HG02981 (cell line): ENCODE results near the gene ST8SIA5.

ENCODE experiments used
- ATAC-seq: cut with Tn5 transposase; IDR thresholded peaks from one replicate; pipeline ENCODE4 v1.9.1; 2021; ENCODE audit warnings: mild to moderate bottlenecking, moderate library complexity; ENCODE audit not compliant: unreplicated experiment

Gene ST8SIA5

GRCh38 chr18:46675112-46675511 lies 81.7 kb downstream of the ST8SIA5 start:
- no peak for ATAC-seq

DNA sequence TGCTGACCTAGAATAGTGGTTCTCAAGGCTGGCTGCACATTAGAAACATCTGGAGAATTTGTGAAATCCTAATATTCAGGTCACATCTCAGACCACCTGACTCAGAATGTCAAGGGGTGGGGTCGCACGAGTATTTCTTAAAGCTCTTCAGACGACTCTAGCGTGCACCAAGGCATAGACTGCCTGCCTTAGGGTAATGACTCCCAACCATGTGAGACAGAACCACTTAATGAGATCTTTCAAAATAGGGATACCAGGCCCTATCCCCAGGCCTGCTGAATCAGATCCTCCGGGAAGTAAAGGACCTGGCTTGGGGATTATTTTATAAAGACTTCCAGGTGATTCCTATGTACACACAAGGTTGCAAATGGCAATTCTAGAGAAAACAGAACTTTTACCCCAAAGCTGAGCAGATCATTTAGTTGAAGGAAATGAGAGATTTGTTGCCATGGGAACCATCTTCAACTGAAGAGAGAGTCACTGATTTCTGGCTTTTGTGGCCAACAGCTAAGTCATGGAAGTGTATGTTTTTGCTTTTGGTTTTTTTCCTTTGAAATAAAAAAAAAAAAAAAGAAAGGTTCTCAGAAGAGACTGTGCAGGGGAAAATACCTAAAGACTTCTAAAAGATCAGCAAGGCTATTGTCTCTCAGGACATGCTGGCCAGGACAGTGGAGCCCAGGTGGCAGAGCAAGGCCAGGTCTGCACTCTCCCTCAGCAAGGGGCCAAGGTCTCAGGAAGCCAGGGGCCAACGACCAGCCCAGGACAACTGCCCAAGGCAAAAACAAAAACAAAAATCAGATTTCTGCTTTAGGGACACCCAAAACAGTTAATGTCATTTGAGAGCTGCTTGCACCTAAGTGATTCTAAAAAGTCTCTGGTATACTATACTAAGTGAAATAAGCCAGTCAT lies 84.5 kb downstream of the ST8SIA5 start:
- no peak for ATAC-seq

DNA sequence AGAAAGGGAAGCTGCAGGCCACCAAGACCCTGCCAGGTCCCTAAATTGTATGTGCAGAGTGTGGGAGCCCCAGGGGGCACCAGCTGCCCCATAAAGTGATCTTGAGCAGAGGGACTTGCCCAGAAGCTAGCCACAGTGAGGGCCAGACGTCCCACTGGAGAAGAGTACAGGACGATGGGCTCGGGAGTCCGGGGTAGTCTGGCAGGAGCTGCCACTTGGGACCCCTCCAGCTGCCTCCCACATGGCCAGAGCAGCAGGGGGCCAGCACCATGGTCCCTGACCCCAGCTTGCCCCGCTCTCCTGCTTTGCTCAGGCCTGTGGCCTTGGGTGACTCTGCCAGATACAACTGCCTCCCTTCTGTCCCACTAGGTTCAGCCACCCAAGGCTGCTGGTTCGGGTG lies 88.2 kb downstream of the ST8SIA5 start:
- no peak for ATAC-seq

DNA sequence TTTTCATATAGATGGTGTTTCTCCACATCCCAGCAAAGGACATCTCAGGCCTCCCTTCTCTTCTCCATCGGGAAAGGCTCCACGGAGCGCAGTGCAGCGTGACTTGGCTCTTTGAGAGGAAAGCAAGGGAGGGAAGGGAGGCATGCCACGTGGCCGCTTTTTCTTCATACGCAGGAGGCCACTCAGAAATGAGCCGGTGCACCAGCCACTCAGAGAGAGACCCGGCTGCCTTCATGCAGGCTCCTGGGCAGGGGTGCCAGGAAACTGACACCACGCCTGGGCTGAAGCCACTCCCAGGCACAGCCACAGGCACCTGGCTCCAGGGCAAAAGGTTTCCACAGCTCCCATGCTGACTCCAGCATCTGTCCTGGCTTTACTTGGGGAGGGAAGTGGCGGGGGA lies 88.7 kb downstream of the ST8SIA5 start:
- ATAC-seq = no peak

DNA sequence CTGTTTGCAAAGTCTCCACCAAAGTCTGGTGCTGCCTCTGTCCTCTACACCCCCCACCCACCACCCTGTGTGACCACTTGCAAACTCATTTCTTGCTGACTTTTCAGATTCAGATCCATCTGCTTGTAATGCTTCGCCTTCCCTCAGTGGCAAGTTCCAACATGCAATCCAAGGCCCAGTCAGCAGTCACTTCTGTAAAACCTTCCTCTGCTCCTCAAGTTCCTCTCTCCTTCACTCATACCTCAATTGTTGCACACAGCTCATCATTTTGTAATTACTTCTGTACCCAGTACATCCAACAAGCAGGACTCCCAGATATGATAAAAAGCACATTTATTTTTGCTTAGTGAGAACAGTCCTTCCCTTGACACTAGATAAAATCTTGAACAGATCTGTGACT lies 93.3 kb downstream of the ST8SIA5 start:
- no peak for ATAC-seq

- ATAC-seq = no peak
These were observed 95.7 kb downstream of the ST8SIA5 start for GRCh38 chr18:46660957-46661749.

DNA sequence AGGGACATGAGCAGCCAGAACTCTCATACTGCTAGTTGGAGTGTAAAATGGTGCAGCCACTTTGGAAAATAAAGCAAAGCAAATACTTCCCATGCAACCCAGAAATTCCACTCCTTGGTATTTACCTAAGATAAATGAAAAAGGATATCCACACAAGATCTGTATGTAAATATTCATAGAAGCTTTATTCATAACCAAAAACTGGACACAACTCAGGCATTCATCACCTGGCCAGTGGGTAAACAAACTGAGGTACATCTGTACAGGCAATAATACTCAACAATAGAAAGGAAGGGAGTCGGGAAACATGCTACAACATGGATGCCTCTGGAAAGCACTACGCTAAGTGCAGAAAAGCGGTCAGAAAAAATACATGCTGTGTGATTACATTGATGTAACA lies 97.4 kb downstream of the ST8SIA5 start:
- ATAC-seq = no peak

DNA sequence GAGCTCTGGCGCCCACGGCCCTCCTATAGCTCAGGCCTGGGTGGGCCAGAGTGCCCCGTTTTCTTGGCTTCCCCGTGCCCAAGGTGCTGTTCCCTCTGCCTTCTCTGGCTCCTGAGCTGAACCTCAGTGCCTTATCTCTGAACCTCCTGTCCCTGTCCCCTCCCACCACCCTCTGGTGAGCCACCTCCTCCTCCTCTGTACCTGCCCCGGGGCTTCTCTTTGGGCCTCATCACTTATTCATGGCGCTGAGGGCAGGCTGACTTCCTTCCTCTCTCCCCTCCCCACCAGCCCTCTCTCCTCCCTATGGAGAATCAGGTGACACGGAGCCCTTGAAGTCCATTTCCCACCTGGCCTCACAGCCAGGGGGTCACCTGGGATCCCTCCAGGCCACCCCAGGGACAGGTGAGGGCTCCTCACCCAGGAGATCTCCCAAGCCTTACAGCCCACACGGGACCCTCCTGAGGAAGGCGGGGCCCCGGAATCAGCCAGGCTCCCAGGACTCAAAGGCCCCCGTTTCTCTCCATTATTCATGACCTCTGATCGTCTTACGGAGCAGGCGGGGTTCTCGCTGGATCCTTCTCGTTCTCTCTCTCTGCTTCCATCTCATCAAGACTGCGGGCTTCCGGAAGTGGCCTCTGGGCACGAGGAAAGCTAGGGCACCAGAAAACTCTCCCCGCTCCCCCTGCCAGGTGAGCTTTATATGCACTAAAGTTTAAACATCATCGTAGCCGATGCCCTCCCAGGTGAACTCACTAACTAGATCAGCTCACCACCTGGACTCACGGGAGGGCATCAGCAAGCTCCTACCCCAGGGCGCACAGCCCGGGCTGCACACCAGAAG lies 99.5 kb downstream of the ST8SIA5 start, which contains the start of gene LOXHD1:
TSS of gene LOXHD1 (minus strand) at position 106 of the 841 bp plus-strand sequence. CDS start 187 bp downstream, outside the sequence.
- ATAC-seq = no peak

GRCh38 chr18:46656326-46657114 lies 100.3 kb downstream of the ST8SIA5 start:
- ATAC-seq = no peak

GRCh38 chr18:46652372-46652771 lies 104.5 kb downstream of the ST8SIA5 start:
- no peak for ATAC-seq

DNA sequence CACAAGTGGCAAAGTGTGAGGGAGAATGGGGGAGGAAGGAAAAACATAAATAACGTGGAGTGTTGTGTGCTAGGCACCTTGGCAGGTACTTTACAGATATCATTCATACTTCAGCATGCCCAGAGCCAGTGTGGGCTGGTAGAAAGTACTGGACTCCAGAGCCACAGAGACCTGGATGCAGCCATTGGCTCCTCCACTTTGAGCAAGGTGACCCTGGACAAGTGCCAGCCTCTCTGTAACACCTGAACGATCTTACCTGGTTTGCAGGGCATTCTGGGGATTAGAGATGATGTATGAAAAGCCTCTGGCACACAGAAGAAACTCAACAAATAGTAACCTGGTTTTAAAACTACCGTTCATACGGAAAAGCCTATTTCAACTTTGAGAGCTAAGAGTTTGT lies 106.2 kb downstream of the ST8SIA5 start:
- no peak for ATAC-seq

DNA sequence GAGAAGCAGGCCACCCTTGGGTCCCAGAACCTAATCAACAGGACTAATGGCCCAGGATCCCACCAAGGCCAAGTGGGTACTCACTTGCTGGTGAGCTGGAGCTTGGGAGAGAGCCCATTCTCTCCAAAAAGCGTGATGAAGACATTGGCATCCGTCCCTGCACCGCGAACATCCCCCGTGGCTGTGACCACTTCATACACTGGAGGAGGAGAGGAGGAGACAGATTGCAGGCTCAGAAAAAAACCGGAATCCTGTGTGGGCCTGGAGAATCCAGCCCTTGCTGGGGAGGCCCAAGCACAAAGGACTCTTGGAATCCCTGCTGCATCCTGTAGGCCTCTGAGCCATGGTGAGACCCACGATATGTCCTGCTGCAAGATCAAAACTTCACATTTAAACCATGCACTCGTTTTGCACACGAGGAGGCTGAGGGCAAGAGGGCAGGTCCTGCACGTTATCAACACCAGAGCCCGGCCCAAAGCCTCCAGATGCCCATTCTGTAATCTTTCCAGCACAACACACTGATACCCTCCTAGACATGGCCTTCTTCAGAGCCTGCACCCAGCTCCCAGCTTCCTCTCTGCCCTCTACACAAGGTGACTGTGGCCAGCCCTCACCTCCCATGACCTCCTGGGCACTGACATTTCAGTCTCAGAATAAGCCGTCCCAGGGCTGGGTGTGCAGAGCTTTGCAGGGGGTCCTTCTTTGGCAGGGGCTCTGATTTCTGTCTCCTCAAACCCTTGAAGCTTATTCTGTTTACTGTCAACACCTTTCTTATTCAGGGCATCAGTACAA lies 107.6 kb downstream of the ST8SIA5 start:
- ATAC-seq = no peak

DNA sequence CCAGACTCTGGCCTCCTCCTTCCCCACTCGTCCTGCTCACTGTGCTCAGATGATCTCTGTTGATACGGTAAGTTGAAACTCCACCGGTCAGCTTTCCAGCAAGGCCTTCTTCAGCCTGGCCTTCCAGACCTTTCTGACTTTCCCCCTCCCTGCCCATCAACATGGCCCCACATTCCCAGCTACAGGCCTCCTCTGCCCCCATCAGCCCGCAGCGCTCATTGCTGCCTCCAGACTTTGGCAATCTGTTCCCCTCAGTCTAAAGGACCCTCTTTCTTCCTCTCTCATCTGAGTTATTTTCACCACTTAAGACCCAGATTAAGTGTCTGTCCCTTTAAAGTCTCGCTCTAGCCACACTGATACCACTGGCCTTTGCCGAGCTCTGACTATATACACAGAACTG lies 110.4 kb downstream of the ST8SIA5 start:
- no peak for ATAC-seq

DNA sequence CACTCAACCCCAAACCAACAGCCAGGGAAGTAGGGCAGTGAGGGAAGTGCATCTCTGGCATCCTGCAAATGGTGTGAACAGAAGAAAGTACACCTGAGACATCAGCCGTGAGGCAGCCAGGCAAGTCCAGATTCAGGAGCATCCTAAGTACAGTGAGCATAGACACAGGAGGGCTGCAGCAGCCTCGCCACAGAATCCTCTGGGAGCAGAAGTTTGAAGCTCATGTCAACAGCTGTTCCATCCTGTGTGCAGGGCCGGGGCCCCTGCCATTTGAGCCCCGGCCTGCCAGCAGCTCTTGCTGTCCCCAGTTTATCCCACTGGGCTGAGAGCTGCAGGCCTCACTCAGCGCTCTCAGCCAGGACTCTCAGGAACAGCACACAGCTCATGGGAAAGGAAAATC lies 114.3 kb downstream of the ST8SIA5 start:
- ATAC-seq = no peak

DNA sequence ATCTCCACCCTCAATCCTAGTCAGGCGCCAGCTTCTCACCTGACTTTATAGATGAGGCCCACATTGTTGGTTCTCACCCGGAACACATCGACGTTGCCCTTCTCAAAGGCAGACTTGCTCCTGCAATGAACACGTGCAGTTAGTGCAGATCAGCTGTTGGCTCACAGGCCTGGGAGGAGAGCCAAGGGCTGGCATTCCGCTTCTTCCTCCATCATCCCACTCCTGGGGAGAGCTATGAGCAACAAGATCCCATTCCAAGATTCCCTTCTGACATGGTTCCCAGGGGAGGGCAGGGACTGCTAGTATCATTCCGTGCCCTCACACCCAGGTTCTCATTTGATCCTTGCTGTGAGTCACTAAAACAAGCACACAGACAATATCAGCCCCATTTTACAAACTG lies 114.9 kb downstream of the ST8SIA5 start:
- ATAC-seq = no peak

- ATAC-seq = no peak
These were observed 117.5 kb downstream of the ST8SIA5 start for GRCh38 chr18:46639386-46639785.

- ATAC-seq = no peak
These were observed 120.7 kb downstream of the ST8SIA5 start for GRCh38 chr18:46636040-46636630.

DNA sequence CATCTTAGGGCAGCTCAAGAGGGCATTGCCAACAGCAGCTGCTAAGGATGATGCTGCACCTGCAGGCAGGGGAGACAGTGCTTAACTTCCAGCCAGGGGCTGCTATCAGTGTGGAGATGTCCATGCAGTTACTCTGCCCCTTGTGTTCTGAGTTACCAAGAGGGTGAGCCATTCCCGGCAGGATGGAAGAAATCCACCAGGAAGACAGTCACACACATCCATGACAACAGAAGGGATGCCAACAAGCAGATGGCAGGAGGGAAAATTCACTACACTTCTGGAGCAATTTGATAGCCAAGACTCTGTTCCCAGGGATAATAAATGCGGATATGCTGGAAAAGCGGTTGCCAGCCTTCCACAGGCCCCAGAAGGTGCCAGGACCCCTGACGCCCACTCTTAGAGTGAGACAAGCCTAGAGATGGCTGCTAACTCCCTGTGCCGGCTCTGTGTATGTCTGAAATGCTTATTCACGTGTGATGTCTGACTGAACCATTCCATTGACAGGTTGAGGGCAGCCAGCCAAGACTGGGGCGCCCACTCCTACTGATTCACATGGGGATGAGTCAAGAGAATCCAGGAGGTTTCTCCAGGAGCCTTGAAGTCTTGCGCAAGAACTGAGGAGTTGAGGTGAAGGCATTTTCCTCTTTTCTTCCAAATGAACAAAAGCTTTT lies 124.3 kb downstream of the ST8SIA5 start:
- ATAC-seq = no peak
